ENCODE results near the gene RETREG2. TPM values are rescaled to one million over a fixed set of nuclear protein-coding genes. Genes with fewer than 3 reads are reported as not detected.
"Not testable (repeated sequence)": the region's sequence is repeated elsewhere in the genome, so short reads cannot be mapped to it uniquely, and the experiment has no call there.

The RETREG2 gene
- total RNA-seq, 1 donor from 2014 or later: 79.8 TPM

DNA sequence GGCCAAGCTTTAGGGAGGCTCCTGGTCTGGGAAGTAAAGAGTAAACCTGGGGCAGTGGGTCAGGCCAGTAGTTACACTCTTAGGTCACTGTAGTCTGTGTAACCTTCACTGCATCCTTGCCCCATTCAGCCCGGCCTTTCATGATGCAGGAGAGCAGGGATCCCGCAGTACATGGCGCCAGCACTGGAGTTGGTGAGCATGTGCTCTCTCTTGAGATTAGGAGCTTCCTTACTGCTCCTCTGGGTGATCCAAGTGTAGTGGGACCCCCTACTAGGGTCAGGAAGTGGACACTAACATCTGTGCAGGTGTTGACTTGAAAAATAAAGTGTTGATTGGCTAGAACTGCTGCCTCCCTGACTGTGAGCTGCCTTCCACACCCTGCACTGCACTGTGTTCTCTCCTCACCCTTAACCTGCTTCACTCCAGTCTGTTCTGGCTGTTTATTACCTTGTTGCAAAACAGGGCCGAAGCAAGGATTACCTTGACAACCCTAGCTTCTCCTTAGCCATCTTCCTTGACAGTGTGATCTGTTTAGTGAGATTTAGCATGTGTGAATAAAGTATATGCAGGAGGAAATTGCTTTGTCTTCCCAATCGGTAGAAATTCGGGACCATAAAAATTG lies 5.2 kb downstream of the RETREG2 start:
- intact Hi-C loops (cut with micrococcal nuclease): no loop called here

GRCh38 chr2:219184121-219184520 lies 6.0 kb downstream of the RETREG2 start:
- intact Hi-C loops (cut with micrococcal nuclease): no loop called here

DNA sequence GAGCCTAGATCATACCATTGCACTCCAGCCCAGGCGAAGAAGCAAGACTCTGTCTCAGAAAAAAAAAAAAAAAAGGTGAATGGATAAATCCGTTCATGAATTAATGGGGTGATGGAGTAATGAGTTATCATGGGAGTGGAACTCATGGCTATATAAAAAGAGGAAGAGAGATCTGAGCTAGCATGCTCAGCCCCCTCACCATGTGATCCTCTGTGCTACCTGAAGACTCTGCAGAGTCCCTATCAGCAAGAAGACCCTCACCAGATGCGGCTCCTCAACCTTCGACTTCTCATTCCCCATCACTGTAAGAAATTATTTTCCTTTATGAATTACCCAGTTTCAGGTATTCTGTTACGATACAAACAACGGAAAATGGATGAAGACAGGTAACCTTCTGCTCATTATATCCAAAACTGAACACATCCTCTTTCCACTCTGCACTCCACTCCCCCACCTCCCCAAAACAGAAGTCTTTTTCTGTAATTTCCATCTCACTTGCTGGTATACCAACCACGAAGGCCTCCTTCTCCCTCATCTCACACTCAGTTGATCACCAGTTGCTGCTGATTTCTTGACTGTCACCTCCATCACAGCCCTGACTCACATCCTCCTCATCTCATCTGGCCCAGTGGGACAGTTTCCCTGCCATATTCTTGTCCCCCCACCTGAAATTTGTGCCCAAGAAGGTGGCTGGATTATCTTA lies 8.8 kb downstream of the RETREG2 start:
- intact Hi-C loops (cut with micrococcal nuclease): no loop called here

DNA sequence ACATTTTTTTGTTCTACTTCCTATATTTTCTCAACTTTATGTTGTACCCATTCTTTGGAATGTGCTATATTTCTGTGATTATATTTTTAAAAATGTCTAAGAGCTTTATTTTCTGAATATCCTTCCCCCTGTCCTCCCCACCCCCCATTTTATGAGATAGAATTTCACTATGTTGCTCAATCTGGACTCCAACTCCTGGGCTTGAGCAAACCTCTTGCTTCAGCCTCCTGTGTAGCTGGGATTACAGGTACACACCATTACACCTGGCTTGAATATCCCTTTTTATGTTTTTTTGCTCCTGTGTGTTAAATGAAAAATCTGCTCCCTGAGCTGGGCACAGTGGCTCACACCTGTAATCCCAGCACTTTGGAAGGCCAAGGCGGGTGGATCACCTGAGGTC lies 19.3 kb downstream of the RETREG2 start:
- intact Hi-C loops (cut with micrococcal nuclease): no loop called here

DNA sequence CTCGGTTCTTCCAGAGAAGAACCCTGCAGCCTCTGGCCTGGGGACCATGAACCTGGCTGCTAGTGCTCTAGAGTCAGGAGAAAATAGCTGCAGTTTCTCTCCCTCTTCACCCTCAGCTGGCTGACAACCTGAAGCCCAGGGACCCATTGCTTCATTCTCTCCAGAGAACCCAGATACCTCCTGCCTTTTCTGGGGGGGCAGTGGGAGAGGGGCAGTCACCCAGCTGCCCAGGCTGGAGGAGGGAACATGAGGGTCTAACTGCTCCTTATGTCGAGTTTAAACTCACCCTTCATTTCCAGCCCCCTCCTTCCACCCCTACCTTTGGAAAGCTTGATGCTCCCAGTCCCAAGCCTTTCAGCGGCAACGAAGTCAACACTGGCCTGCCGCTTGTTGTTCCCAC lies 20.9 kb downstream of the RETREG2 start:
- intact Hi-C loops (cut with micrococcal nuclease): no loop called here

DNA sequence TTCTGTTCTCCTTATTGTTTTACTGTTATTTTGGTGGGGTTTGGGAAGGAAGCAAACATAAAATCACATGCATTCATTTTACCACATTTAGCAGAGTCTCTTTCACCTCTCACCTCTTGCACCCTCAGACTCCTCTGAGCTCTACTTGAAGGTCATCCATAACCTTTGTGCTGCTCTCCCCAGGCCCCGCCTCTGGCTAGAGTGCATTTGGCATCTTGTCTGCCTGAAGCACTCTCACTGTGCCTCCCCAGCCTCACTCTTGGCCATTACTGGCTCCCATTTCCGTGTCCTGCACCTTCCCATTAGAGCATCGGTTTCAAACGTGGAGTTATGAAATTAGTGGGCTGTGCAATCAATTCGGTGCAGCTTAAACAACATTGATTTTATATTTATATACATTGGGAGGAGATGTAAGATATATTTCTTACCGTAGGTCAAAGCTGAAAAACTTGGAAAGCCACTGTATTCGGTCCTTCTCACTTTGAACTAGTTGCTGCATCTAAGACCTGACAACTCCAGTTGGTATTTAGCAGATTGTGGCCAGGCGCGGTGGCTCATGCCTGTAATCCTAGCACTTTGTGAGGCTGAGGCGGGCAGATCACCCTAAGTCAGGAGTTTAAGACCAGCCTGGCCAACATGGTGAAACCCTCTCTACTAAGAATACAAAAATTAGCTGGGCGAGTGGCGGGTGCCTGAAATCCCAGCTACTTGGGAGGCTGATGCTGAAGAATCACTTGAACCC lies 21.6 kb downstream of the RETREG2 start:
- intact Hi-C loops (cut with micrococcal nuclease): no loop called here

GRCh38 chr2:219200502-219201326 lies 22.6 kb downstream of the RETREG2 start:
- intact Hi-C loops (cut with micrococcal nuclease): not testable (repeated sequence)

GRCh38 chr2:219201331-219201730 lies 23.3 kb downstream of the RETREG2 start:
- intact Hi-C loops (cut with micrococcal nuclease): not testable (repeated sequence)

- intact Hi-C loops (cut with micrococcal nuclease): loop anchor here (5.0 kb wide), 2 partner anchors 147 to 532 kb away; partner anchors contain the start of genes RNF25 and STK36
Measured at GRCh38 chr2:219204425-219205164, 26.5 kb downstream of the RETREG2 start.

DNA sequence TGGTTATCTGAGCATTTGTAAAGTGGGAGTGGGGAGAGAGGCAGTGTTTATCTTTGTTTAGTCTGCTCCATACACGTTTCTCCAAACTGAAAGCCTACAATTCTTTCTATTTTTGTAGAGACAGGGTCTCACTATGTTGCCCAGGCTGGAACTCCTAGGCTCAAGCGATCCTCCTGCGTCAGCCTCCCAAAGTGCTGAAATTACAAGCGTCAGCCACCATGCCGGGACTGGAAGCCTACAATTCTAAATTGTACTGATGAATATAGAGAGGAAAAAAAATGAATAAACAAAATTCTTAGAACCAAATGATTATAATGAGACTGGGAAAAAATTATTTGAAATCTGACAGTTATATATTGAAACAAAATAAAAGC lies 27.1 kb downstream of the RETREG2 start:
- intact Hi-C loops (cut with micrococcal nuclease): loop anchor here (5.0 kb wide), 2 partner anchors 148 to 533 kb away; partner anchors contain the start of genes RNF25 and STK36

DNA sequence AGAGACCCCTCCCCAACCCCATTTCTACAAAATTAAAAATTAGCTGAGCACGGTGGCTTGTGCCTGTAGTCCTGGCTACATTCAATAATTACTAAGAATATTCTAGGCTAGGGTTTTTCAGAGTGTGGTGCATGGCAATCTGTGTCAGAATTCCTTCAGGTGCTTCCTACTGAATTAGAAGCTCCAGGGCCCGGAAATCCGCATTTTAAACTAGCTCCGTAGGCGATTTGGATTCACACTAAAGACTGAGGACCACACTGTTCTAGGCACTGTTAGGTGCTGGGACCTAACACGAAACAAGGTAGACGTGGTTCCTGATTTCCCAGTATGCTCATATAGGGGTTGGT lies 27.9 kb downstream of the RETREG2 start:
- intact Hi-C loops (cut with micrococcal nuclease): loop anchor here (1.0 to 5.0 kb wide), 12 partner anchors 13 to 534 kb away; partner anchors contain the start of genes ANKZF1, ATG9A, CHPF and DNAJB2

GRCh38 chr2:219206328-219207133 lies 28.5 kb downstream of the RETREG2 start, which contains the start of gene ZFAND2B:
ZFAND2B (plus strand) TSS chr2:219206782; CDS start chr2:219206988, 206 bp downstream.
- intact Hi-C loops (cut with micrococcal nuclease): loop anchor here (1.0 to 5.0 kb wide), 12 partner anchors 13 to 534 kb away; partner anchors contain the start of genes ANKZF1, ATG9A, CHPF and DNAJB2

DNA sequence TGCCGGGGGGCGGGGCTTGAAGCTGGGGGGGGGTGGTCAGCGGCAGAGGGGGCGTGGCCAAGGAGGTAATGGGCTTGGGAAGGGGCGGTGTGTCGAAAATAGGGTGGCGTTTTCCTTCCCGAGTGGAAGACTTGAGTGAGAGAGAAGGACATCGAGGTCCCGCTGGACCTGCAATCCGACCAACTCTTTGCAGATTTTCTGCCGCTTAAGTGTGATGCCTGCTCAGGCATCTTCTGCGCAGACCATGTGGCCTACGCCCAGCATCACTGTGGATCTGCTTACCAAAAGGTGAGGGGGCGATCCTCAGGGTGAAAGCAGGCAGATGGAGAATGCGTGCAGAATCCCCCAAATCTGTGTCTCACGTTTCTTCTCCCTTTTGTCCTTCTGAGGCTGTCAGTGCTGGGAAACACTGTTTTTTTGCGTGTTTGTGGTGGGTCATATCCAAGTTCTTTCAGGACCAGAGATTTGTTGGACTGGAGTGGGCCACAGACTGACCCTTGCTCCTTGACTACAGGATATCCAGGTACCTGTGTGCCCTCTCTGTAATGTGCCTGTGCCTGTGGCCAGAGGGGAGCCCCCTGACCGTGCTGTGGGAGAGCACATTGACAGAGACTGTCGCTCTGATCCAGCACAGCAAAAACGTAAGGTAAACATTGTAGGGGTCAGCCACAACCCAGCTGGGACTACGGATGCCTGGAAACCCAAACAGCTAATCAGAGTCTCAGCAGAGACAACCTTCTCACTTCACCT lies 29.2 kb downstream of the RETREG2 start:
- intact Hi-C loops (cut with micrococcal nuclease): loop anchor here (5.0 kb wide), 2 partner anchors 150 to 535 kb away; partner anchors contain the start of genes RNF25 and STK36

DNA sequence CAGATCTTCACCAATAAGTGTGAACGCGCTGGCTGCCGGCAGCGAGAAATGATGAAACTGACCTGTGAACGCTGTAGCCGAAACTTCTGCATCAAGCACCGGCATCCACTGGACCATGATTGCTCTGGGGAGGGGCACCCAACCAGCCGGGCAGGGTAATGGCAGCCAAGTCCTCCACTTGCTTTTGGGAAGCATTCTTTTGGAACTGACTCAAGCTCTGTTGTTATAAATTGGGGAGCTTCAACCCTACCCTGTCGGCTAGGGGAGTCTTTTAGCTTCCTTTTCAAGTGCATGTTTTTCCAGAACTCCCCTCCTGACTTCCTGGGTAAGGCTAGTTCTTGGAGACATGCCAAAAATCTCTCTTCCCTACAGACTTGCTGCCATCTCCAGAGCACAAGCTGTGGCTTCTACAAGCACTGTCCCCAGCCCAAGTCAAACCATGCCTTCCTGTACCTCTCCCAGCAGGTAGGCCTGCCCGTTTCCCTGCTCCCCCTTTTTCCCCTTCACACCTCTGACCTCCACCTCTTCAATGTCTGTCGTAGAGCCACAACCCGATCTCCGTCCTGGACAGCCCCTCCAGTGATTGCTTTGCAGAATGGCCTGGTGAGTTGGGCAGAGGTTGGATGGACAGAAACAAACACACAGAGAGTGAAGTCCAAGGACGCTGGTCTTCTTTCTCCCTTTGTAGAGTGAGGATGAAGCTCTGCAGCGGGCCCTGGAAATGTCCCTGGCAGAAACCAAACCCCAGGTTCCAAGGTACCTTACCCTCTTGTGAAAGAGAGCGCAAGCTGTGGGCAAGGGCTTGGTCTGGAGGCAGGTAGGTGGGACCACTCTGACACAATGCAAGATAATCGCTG lies 30.0 kb downstream of the RETREG2 start:
- intact Hi-C loops (cut with micrococcal nuclease): loop anchor here (5.0 kb wide), 2 partner anchors 151 to 536 kb away; partner anchors contain the start of genes RNF25 and STK36

- intact Hi-C loops (cut with micrococcal nuclease): loop anchor here (5.0 kb wide), 2 partner anchors 152 to 537 kb away; partner anchors contain the start of genes RNF25 and STK36
Measured at GRCh38 chr2:219209236-219210195, 31.4 kb downstream of the RETREG2 start.

DNA sequence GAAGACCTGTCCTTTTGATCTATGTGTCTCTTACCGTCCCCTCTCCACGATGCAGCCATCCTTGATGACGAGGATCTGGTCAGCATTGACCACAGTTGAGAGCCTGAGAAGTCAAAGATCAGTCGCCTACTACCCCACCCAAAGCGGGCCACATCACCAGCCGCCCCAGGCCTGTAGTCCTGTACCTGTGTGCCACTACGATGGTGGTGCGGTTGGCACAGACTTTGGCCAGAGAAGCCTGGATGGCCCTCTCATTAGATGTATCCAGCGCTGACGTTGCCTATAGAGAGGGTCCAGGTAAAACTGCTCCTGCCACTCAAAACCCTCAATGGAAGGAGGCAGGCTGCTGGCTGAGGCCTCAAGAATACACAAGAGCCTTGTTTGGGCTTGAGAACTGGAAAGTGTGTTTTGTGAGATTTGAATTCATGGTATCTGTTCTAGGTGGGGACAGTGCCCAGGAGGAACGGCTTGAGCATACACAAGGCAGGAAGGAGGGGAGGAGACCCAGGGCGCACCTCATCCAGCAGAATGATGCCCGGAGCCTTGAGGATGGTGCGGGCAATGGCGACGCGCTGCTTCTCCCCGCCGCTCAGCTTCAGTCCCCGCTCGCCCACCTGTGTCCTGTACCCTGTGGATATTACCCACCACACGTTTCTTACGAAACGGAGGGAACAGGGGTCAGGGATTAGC lies 32.3 kb downstream of the RETREG2 start:
- intact Hi-C loops (cut with micrococcal nuclease): no loop called here
